ENCODE results near the gene ACOT12.
"Not testable (repeated sequence)": the region's sequence is repeated elsewhere in the genome, so short reads cannot be mapped to it uniquely, and the experiment has no call there.

Gene ACOT12

DNA sequence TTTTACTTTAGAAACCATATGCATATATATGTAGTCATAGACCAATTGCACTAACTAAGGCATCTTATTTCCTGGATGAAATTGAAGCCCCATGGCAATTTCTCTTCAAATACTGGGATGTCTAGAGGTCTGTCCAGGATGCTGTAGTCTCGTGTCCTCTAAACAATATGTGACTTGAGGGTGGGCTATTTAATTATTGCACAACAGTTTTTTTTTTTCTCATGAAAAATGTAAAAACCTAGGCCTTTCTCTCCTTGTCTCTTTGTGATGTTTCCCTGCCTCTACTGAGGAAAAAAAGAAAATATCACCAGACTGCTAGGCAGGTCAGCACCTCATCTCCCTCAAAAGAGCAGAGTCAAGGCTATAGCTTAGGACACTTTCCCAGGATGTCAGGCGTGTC, 58.0 kb downstream of the ACOT12 start:
- no peak for DNase-seq

DNA sequence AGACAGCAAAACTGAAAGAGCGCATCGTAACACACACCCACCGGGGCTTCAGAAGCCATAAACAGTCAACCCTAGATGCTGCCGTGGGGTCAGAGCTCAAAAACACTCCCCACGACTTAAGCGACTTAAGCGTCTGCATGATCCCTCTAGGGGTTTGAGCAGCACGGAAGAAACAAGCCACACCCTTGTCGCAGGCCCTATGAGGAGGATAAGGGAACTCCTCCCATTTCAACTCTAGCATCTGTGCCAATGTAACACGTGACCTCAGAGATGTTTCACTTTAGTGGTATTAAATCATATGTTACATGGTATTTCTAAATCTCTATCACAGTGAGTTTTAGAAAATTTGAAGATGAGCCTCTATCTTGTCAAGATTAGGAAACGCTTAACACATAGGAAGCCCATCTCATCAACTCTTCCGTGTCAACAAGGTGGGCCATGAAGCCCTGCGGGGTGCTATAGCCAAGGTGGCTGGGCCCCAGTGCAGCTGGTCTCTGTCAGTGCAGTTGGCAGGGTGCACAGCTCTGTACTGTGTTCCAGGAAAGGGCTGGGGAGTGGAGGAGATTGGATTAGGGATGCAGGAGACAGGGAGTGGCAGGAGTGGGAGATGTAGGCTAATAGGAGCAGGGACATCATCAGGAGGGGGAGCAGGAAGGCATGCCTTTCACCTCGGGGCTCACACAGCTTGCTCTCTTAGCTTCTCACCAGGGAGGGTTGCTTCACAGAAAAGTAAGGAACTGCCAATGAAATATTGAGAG, 59.5 kb downstream of the ACOT12 start:
- peak; percentile 93 for DNase-seq

DNA sequence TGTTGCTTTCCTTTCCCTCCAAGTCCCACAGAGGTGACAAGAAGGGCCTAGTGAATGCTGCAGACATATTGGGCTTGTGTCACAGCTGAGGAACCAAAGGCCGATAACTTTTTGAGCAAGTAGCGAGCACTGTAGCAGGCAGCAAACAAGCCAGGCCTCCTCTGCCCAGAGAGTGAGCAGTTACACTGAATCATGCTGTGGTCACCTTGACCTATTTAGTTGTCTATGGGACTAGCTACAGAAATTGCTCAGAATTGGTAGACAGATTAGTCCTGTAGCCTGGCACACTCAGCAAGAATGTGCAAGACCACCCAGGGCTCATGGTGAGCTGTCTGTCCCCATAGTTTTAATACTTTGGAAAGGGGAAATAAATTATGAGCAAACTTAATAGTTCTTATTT, 67.4 kb downstream of the ACOT12 start:
- DNase-seq: no peak

DNA sequence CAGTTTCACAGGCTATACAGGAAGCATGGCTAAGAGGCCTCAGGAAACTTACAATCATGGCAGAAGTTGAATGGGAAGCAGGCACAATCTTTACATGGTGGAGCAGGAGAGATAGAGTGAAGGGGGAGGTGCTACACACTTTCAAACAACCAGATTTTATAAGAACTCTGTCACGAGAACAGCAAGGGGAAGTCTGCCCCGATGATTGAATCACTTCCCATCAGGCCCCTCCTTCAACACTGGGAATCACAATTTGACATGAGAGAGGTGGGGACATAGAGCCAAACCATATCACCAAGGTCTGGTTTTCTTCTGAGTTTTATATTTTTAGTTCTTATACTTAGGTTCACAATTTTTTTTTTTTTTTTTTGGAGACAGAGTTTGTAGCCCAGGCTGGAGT, 76.4 kb downstream of the ACOT12 start:
- no peak for DNase-seq

DNA sequence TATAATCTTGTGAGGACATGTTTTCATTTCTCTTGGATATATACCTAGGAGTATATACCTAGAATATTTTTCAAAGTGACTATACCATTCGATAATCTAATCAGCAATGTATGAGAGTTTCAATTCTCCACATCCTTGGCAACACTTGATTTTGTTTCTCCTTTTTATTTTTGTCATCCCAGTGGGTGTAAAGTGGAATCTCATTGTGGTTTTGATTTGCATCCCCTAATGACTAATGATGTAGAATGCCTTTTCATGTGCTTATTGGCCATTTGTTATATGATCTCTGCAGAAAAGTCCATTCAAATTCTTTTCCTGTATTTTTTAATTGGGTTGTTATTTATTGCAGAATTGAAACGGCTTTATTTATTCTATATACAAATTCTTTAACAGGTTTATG, 77.4 kb downstream of the ACOT12 start:
- DNase-seq: no peak

DNA sequence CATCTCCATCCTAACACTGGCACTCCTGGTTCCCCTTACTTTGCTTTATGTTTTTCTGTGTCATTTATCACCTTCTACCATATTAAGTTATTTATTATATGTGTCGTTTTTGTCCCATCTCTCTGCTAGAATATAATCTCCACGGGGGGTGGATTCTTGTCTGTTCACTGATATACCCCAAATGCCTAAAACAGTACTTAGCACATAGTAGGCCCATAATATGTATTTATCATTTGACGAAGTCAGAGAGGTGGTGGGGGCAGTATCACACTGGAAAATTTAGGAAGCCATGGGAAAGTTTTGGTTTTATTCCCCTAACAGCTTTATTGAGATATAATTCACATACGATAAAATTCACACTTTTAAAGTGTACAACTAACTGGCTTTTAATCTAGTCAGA, 78.1 kb downstream of the ACOT12 start:
- DNase-seq: no peak

DNA sequence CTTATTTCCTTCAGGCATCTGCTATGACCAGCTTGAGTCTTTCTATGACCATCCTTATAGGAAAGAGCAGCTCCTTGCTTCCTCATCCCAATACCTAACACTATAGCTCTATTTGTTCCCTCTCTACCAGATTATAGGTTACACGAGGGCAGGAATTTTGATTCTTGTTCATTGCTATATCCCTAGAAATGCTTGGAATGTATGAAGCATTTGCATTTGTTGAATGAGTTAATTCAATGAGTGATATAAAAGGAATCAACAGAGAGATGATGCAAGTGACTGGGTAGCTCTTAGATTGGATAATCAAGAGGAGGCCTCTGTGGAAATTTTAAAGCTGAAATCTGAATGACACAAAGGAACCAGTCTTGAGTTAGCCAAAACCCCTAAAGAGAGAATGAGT, 78.6 kb downstream of the ACOT12 start:
- DNase-seq: no peak

DNA sequence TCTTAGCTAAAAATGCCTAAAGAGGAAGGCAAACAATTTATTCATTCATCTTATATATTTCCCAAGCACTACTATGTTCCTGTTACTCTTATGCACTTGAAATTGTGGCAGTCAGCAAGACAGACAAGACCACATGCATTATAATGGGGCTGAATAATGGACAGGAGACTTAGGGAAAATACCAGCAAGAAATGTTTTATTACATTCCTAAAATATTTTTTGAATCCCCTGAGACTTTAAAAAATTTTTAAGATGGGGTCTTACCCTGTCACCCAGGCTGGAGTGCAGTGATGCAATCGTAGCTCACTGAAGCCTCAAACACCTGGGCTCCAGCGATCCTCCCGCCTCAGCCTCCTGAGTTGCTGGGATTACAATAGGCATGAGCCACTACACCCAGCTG, 79.4 kb downstream of the ACOT12 start:
- DNase-seq: no peak

DNA sequence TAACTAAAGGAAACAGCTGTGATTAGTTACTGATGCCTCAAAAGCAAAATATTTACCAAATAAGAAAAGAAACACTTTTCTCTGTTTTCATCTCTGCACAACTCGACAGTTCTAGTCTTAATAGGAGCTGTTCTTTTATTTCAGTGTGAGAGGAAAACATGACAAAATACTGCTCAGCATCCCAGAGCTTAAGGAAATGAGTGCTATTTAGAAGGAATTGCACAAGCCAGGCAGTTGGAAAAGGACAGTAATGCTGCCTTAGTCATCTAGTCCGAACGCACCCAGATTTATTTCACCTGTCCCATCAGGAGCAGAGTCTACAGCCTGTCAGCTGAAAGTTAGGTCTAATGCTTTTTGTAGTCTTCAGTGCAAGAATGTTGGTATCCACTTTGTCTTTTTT, 80.2 kb downstream of the ACOT12 start:
- no peak for DNase-seq

DNA sequence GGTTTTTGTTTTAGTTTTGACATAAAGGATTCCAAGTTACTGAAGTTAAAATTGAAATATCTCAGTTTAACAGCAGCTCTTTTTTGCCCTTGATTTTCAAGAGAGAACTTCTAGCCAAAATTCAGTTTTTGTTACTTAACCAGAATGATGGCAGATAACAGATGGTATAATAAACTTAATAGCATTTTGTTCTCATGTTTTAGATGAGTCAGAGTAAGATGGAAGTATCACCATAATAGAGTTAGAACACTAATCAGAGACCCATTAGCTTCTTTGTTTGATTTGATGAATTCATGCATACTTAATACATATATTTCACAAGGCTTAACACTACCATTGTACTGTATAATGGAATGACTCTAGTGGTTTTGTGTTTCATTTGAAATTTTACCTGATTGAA, 80.7 kb downstream of the ACOT12 start:
- DNase-seq: no peak

DNA sequence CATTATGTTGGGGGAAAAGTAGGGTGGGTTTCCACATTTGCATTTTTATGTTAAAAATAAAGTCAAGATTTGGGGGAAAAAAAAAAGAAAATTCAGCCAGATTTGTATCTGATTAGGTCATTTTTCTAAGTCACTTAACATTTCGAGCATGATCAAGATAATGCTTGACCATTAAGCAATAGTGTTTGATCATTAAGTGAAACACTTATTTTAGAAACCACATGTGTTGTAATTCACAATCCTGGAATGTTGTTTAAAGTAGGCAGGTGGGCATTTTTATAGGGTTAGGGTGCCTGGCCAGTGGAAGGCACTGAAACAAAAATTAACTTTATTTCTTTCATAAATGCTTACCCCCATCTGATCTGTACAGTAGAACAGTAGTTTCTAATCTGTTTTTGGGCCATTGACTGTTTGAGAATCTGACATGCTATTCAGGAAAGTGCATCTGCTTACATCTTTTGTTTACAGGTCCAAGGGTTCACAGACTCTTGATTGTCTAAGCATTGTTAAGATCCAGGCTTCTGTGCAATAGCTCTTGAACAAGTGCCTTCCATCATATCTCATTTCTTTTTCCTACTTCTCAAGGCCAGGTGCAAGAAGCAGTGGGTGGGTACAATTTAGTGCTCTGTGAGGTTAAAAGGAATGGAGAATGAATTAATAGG, 83.4 kb downstream of the ACOT12 start:
- DNase-seq: no peak

DNA sequence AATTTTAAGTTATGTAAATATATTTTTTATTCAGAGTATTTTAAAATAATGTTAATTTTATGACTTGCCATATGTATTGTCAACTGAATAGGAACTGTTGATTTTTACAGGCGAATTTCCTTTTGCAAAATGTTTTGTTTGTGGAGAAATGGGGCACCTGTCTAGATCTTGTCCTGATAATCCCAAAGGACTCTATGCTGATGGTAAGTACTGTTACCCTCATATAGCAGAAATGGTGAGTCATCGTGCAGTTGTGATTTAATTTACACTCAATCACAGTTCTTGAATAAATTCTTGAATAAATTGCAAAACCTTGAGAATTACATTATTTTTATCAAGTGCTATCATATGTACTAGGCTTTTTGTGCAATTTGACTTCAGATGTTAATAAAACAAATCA, 85.1 kb downstream of the ACOT12 start:
- no peak for DNase-seq

DNA sequence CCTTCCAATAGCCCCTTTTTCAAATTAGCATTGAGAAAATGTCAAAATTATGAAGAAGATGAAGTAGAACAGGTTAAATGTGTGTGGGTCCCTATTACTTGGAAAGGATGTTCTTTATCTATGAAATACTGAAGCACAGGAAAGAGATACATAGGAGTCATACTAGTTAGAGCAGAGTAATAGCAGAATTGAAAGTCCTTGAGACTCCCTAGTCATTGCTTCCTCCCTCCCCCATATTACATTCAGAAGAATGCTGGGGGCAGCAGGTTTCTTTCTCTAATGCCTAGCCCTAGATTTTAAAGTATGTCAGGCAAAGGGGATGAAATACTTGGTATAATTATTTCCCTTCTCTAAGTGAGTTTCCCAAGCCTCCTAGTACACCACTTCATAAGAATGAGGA, 88.1 kb downstream of the ACOT12 start:
- no peak for DNase-seq

DNA sequence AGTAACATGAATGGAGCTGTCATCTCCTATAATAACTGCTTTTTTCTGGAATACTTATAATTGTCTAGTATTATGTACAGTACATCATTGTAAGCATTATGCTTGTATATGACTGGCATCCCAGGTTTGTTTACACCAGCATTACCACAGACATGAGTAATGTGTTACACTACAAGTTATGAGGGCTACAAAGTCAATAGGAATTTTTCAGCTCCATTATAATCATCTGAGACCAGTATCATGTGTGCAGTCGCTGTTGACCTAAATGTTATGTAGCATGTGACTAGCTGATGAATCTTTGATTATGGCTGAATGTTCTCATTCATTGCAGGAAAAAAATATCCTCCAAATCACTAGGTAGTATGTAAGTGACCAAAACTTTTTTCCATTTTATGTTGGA, 90.4 kb downstream of the ACOT12 start:
- DNase-seq: no peak

DNA sequence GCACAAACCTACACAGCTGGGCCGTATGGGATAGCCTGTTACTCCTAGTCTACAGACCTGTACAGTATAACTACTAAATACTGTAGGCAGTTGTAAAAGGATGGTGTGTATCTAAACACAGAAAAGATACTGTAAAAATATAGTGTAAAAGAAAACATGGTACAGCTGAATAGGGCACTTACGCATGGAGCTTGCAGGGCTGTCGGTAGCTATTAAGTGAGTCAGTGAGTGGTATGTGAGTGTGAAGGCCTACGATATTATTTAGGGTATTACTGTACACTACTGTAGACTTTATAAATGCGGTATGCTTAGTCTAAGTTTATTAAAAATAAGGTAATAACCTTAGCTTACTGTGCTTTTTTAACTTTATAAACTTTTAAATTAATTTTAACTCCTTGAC, 91.3 kb downstream of the ACOT12 start:
- no peak for DNase-seq

DNA sequence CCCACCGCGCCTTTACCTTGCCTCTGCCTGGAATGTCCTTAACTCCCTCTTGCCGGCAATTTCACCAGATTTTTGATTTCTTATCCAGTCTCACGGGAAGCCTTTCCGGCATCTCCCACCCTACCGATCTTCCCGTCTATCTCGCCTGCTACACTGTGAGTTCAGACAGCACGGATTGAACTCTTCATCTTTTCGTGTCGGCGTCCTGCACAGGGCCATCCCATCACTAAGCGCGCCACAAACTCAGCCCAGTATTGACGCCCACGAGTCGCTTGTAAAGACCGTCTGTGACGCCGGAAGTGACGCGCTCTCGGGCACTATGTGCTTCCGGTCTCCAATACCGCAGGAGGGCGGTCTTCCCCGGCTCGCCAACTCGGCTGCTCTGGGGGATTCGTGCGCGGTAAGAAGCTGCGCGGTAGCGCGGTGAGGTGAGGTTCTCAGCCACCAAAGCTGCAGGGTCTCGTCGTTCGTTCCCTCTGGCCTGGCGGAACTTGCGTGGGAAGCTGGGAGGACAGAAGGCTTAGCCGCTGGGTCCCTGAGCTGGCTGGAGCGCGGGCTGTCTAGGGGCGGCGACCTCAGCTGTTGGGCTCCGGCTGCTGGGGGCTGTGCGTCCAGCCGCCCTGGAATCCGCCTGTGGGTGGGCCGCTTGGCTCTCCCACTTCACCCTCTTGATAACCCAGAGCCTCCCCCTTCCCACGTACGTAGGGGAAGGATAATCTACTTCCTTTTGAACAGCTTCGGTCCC, 92.5 kb downstream of the ACOT12 start, which contains the start of gene ZCCHC9:
Gene ZCCHC9, plus strand, starts transcription at position 317 of the 745 bp plus-strand sequence. CDS start 3,171 bp downstream, outside the sequence.
- peak; percentile 97 for DNase-seq

DNA sequence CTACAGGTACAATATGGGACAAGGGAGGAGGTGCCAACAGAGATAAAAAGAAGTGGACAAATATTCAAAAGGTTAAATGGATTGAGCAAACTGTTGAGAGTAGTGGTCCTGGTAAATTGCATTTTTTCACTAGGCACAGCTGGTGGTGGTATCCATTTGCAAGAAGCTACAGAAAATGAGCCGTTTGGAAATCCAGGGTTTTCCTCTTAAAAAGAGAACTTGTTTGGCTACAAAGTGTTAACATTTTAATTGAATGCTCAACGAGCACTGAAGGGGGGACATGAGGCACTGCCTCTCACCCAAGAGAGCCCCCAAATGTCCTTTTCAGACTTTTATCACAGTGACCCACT, 93.0 kb downstream of the ACOT12 start:
- no peak for DNase-seq

DNA sequence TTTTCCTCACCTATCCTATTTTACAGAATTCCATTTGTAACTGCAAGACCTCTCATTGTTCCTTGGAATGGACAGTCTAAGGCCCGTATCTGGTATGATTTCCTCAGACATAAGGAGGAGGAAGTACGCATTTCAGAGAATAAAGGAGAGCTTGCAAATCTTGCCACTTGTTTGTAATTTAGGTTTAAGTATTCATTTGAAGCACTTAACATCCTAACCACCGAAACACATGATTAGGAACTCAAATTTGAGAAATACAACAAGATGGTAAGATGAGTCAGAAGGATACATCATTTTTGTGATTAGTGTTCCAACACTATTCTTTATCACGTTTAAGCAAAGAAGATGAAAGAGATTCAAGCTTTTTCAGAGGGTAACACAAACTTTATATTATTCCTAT, 96.4 kb downstream of the ACOT12 start:
- no peak for DNase-seq

DNA sequence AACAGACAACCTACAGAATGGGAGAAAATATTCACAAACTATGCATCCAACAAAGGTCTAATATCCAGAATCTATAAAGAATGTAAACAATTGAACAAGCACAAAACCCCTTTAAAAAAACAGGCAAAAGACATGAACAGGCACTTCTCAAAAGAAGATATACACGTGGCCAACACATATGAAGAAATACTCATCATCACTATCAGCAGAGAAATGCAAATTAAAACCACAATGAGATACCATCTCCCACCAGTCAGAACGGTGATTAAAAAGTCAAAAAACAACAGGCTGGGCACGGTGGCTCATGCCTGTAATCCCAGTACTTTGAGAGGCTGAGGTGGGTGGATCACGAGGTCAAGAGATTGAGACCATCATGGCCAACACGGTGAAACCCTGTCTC, 99.9 kb downstream of the ACOT12 start:
- DNase-seq: not testable (repeated sequence)

DNA sequence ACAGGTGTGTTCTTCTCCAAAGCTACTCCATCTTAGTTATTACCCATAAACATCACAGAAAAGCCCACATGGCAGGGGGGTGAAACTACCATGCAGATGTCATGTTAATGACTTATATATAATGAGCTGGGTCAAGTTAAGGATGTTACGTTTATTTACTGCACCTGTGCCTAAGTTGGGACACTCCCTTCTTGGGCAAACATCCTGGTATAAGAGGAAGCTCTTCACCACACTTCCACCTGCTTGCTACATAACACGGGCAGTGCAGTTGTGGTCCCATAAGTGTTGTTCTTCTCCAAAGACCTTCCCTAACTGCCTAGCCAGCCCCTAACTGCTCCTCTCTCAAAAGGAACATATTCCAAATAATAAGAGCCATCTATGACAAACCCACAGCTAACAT, 101.8 kb downstream of the ACOT12 start:
- no peak for DNase-seq

DNA sequence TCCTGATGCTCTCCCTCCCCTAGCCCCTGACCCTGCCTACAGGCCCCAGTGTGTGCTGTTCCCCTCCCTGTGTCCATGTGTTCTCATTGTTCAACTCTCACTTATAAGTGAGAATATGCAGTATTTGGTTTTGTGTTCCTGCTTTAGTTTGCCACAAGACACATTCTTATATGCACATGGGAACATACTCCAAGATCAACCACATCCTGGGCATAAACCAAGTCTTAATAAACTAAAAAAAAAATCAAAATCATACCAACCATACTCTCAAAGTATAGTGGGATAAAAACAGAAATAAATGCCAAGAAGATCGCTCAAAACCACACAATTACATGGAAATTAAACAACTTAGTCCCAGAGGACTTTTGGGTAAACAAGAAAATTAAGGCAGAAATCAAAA, 103.8 kb downstream of the ACOT12 start:
- DNase-seq: no peak

DNA sequence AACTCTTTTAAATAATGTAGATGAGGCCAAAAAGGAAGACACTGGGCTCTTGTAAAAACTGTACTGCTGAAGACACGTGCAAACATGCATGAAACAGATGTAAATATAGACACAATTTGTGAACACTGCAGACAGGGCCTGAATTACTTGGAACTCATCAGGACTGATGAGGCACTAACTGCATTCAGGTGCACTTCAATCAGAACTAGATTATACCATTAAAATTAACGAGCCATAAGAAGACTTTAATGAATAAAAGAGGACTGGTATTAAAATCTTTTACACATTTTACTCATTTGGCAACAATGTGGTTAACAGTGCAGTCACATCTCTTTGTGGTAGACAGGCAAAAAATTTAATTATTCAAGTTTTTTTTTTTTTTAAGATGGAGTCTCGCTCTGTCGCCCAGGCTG, 105.9 kb downstream of the ACOT12 start:
- no peak for DNase-seq

DNA sequence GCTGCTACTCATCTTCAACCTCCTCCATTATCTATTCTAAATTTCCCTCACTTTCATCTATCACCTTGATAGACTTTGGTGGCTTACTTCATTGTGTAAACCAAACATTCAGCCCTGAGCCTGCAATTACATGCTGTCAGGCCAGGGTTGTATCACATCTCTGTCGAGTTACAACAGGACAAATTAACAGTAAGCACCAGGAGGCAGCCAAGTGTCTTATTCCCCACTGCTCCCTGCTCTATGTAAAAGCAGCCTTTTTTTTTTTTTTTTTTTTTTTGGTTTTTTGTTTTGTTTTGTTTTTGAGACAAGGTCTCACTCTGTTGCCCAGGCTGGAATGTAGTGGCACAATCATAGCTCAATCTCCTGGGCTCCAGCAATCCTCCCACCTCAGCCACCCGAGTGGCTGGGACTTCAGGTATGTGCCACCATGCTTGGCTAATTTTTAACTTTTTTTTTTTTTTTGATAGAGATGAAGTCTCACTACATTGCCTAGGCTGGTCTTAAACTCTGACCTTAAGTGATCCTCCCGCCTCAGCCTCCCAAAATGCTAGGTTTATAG, 107.8 kb downstream of the ACOT12 start:
- DNase-seq: no peak

DNA sequence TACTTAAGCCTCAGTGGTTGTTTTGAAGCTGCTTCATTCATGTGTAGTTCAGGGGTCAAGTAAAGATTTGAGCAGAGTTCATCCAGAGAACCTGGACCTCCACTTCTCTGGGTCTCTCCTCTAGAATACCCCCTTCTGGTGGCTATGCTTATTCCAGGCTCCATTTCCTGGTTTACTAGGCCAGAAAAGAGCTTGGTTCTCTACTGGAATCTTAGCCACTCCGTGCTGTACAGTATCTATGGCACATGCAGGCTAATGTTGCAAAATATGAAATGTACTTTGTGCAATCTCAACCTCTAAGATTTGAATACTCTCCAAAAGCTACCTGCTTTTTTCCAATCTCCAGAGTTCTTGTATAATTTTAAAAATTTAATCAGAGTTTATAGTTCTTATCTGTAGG, 110.0 kb downstream of the ACOT12 start:
- DNase-seq: no peak
